OCI-LY7 (cell line): Measurements from ENCODE around the gene SDF4.

Experiments
- CTCF ChIP-seq: fragments of 200-600 bp; sonication (generic); conservative IDR thresholded peaks from 2 replicates; pipeline ENCODE4 v1.5.1; 2014; ENCODE audit warnings: mild to moderate bottlenecking, antibody characterized with exemption, low read length, moderate library complexity, mixed read lengths
- EZH2phosphoT487 ChIP-seq: fragments of 200-600 bp; sonication (generic); IDR thresholded peaks from 2 replicates; pipeline ENCODE4 v1.6.1; 2018; ENCODE audit warnings: low read depth, borderline replicate concordance, mild to moderate bottlenecking, mixed run types, antibody characterized with exemption, low read length, moderate library complexity, mixed read lengths

- TF ChIP-seq CTCF: no peak
- TF ChIP-seq EZH2phosphoT487: no peak
These were observed 22.9 kb downstream of the SDF4 start for GRCh38 chr1:1208713-1209433.
